Lower leg skin (tissue), 3 donors: ENCODE results near the gene MYO3A.

ENCODE experiments used
- CTCF ChIP-seq, 3 donors: fragments of 450-650 bp; IDR thresholded peaks; one replicate each; pipeline ENCODE4 v1.5.1; 2016; ENCODE audit warnings: antibody characterized with exemption in 3 of 3, mild to moderate bottlenecking in 3 of 3, moderate library complexity in 2 of 3
- POLR2A ChIP-seq, 2 donors: fragments of 450-650 bp; IDR thresholded peaks; one replicate each; pipeline ENCODE4 v1.6.1; 2016 to 2017; ENCODE audit warnings: antibody characterized with exemption in 2 of 2, mild to moderate bottlenecking in 1 of 2, moderate library complexity in 1 of 2

- no peak for TF ChIP-seq CTCF (IDR thresholded peaks at IDR 0.05)
- no peak for TF ChIP-seq POLR2A (IDR thresholded peaks at IDR 0.05)
Observed at GRCh38 chr10:26214004-26214403, 280.0 kb downstream of the MYO3A start.
